Heart right ventricle (tissue), 16 donors: ENCODE results near the gene TMEFF1. TPM values are rescaled to one million over a fixed set of nuclear protein-coding genes. Genes with fewer than 3 reads are reported as not detected.

ENCODE experiments used
- ATAC-seq, 8 donors: fragments of 200-7000 bp; cut with Tn5 transposase; one replicate each; pipeline ENCODE4 v1.9.1; 2020; ENCODE audit warnings: mild to moderate bottlenecking in 8 of 8, moderate library complexity in 8 of 8, moderate number of reproducible peaks in 1 of 8
- DNase-seq, 2 donors: peaks; one replicate each; pipeline ENCODE4 v3.0.0-alpha.2; 2020
- H3K27ac ChIP-seq, 10 donors: fragments of 200-600 bp; sonication (generic) in 2 of 10; one replicate each; pipeline versions ENCODE4 v1.5.0 to v1.8.0; 2020 to 2022; ENCODE audit warnings: mild to moderate bottlenecking in 3 of 10
- H3K27me3 ChIP-seq, 7 donors: fragments of 200-600 bp; one replicate each; pipeline ENCODE4 v1.8.0; 2021 to 2022; ENCODE audit warnings: mild to moderate bottlenecking in 2 of 7
- H3K36me3 ChIP-seq, 9 donors: fragments of 200-600 bp; sonication (generic) in 1 of 9; one replicate each; pipeline versions ENCODE4 v1.5.0 to v1.8.0; 2020 to 2022; ENCODE audit warnings: mild to moderate bottlenecking in 2 of 9
- H3K4me1 ChIP-seq, 9 donors: fragments of 200-600 bp; sonication (generic) in 1 of 9; one replicate each; pipeline versions ENCODE4 v1.5.0 to v1.8.0; 2020 to 2022; ENCODE audit warnings: mild to moderate bottlenecking in 4 of 9
- H3K4me3 ChIP-seq, 10 donors: fragments of 200-600 bp; sonication (generic) in 2 of 10; one replicate each; pipeline versions ENCODE4 v1.5.0 to v1.8.0; 2020 to 2022; ENCODE audit warnings: mild to moderate bottlenecking in 7 of 10, moderate library complexity in 2 of 10
- H3K9me3 ChIP-seq, 11 donors: fragments of 200-600 bp in 10 of 11; sonication (generic) in 2 of 11; one replicate each; pipeline versions ENCODE4 v1.5.0 to v1.8.0; 2013 to 2022; ENCODE audit warnings: mild to moderate bottlenecking in 2 of 11, control low read depth in 1 of 11, moderate library complexity in 1 of 11
- WGBS, 2 donors: extraction: QIAGEN DNeasy Blood & Tissue Kit; methylation state at CpG; one replicate each; pipeline ENCODE4 v1.1.7; 2013; ENCODE audit warnings: inconsistent platforms in 1 of 2; 5-methylcytosine and 5-hydroxymethylcytosine counted together
- intact Hi-C, 10 donors: fragments of 100-400 bp; cut with DNase I; formaldehyde crosslinking; loops; one replicate each; pipeline versions ENCODE4 v1.11.1 to v1.14.2; 2022
- polyA plus RNA-seq, 2 donors: library from polyadenylated mRNA; stranded (reverse); fragments of 200-250 nt; gene quantifications; one replicate each; pipeline ENCODE4 v1.2.3, GENCODE V29; 2013
- total RNA-seq, 10 donors: library from RNA; stranded (reverse); fragmentation: NEBNext Ultra II Directional in 3 of 10; extraction: Animal tissue kit (Norgen Biotek cat#: 25700) in 3 of 10; gene quantifications; one replicate each; pipeline versions ENCODE4 v1.2.1 to v1.2.4, GENCODE V29; 2021 to 2023
- TF ChIP-seq, protein P1 (sequence below), 9 donors: fragments of 200-600 bp; sonication (generic) in 2 of 9; IDR thresholded peaks; one replicate each; pipeline versions ENCODE4 v1.5.0 to v1.8.0; 2021 to 2022; ENCODE audit warnings: antibody characterized with exemption in 9 of 9, mild to moderate bottlenecking in 5 of 9, moderate library complexity in 1 of 9
- donor health status: Arrhythmogenic right ventricular cardiomyopathy.
- donor health status: ischemic (EF 13 %, LVEDD 7.1; RV severe dilation, severe dysfunction).
- donor health status: healthy with polysubstance abuse.
- donor health status: DM: no; HTN: yes; CAD: no.
- donor health status: DM: no; HTN: no; CAD: no.
- donor health status: ischemic (EF 25% LVEDD 6.9; RV normal size, moderate dysfunction).
- donor health status: ischemic (EF 25% LVEDD 5.7; RV mildly dilated, moderate dysfunction).
- donor health status: healthy.
- donor health status: DM: yes; HTN: yes; CAD: no.
- donor health status: Ischemic cardiomyopathy.
- donor health status: ischemic (EF 35%, LVEDD 5.7; RV mildly dilated, moderate dysfunction).
- donor health status: nonischemic (EF 11% LVEDD 7.7; RV severe dilation, severe dysfunction).
- donor health status: DM: yes; HTN: yes; CAD: no.
- donor health status: PGD.
- donor health status: ischemic (EF 29% LVEDD 5.4; RV normal size, mild dysfunction).
- donor health status: nonischemic (EF 23%, LVEDD 6.1; RV moderate dilation, normal function).

TMEFF1 gene
- total and polyA plus RNA-seq, 12 donors: 0.03 to 0.60 (median 0.18) TPM; not detected in 7

DNA sequence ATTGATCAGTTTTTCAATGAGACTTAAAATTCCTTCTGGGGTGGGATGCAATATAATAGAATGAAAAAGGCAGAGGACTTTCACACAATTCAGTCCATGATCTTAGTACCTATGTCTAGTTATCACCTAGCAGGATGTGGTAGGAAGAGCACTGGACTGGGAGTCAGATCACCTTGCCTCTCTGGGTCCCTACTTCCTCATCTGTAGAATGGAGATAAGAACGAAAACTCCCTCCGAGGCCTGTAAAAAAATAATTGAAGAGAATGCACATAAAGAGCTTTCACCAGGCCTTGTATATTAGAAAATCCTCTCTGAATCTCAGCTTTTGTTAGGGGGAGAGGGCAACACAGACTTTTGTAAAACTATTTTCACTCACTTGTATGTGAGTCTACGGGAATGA is 681 bp upstream of the TMEFF1 start:
- Histone ChIP-seq H3K4me1 (peaks cover 0 to 9% (median 0%) of the 10 kb centered on the region in 9 donors), H3K36me3 (no peaks in the 10 kb centered on the region), H3K27me3 (peaks cover 0 to 35% (median 0%) of the 10 kb centered on the region in 7 donors), H3K9me3 (no peaks in the 10 kb centered on the region), H3K27ac (no peak overlapping the region), H3K4me3 (peak overlapping the region in 7 of 10 donors; percentile 64 to 67 (median 64))
- WGBS, 2 donors: 75 to 87% methylated on average over 3 of the region's 3 CpGs
- ATAC-seq (no peak), DNase-seq (no peak)
- intact Hi-C loops: no loop called here
- TF ChIP-seq, protein P1, sequence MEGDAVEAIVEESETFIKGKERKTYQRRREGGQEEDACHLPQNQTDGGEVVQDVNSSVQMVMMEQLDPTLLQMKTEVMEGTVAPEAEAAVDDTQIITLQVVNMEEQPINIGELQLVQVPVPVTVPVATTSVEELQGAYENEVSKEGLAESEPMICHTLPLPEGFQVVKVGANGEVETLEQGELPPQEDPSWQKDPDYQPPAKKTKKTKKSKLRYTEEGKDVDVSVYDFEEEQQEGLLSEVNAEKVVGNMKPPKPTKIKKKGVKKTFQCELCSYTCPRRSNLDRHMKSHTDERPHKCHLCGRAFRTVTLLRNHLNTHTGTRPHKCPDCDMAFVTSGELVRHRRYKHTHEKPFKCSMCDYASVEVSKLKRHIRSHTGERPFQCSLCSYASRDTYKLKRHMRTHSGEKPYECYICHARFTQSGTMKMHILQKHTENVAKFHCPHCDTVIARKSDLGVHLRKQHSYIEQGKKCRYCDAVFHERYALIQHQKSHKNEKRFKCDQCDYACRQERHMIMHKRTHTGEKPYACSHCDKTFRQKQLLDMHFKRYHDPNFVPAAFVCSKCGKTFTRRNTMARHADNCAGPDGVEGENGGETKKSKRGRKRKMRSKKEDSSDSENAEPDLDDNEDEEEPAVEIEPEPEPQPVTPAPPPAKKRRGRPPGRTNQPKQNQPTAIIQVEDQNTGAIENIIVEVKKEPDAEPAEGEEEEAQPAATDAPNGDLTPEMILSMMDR (IDR thresholded peaks at IDR 0.05): no peak

DNA sequence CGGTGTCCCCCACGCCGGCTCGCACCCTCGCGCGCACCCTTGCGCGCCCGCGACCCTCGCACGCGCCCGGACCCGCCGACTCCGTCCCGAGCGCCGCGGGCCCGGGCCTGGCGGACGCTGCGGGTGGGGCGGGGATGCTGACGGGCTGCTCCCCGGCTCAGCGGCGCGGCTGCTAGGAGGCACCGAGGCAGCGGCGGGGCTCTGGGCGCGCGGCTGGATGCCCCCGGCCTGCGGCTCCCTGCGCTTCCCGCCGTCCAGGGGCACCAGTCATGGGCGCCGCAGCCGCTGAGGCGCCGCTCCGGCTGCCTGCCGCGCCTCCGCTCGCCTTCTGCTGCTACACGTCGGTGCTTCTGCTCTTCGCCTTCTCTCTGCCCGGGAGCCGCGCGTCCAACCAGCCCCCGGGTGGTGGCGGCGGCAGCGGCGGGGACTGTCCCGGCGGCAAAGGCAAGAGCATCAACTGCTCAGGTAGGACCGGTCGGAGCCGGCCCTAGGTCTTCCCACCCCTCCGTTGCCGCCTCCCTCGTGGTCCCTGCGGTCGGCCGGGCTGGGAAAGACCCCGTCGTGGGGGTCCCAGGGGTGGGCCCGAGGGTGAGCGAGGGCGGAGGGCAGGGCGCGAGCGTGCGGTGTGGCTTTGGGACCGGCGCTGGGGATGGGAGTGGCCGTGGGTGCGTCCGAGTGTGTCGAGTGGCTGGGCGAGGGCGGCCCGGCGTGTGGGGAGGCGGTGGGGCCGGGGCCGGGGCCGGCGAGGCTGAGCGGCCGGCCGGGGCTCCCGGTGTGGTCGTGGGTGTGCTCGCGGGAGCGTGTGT is 530 bp downstream of the TMEFF1 start:
- H3K27me3 ChIP-seq: peaks cover 0 to 35% (median 0%) of the 10 kb centered on the region in 7 donors
- no peaks in the 10 kb centered on the region for H3K36me3 ChIP-seq
- no peak overlapping the region for H3K27ac ChIP-seq
- peak overlapping the region; percentile 58 to 67 (median 64) for H3K4me3 ChIP-seq
- ATAC-seq (peak in 7 of 8 donors; percentile 36 to 75 (median 56)), DNase-seq (peak in 1 of 2 donors; percentile 17)
- peaks cover 0 to 9% (median 0%) of the 10 kb centered on the region in 9 donors for H3K4me1 ChIP-seq
- intact Hi-C loops: no loop called here
- no peaks in the 10 kb centered on the region for H3K9me3 ChIP-seq
- 0 to 1% methylated on average over 74 to 107 of the region's 108 CpGs for WGBS, 2 donors
- TF ChIP-seq, protein P1 (IDR thresholded peaks at IDR 0.05): no peak

DNA sequence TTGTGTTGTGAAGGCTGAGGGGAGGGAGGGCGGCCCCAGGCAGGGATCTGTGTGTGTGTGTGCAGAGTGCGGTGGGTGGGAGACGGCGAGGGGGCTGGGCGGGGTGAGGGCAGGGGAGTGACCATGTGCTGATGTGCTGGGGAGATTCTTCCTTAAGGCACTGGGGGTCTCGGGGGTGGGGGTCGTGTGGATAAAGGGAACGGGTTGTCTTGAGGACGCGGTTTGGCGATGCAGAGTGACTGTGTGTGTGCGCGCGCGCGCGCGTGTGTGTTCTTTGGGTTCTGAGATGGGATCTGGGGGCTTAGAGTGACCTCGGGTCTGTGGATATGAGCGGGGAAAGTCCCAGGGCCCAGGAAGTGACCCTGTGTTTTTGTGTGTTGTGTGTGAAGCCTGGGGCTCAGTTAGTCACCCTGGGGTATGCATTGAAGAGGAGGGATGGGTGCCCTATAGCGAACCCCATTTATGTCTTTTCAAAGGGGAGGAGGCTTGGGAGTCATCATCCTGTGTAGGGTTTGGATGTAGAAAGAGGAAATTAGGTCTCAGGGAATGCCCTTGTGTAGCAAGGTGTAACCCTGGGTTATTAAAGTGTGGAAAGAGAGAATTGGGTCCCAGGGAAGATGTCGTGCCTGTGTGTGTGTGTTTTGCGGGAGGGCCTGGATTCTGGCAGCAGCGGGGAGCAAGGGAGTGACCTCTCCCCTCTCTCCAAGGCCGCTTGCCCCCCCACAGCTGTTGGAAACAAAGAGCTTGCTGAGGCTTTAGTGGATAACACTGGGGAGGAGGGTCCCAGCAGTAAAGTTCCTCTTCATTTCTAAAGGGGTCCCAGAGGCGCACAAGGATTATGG is 1.4 kb downstream of the TMEFF1 start:
- Histone ChIP-seq H3K27ac (no peak overlapping the region), H3K9me3 (peaks cover 0 to 2% (median 0%) of the 10 kb centered on the region in 11 donors), H3K4me3 (peak overlapping the region in 9 of 10 donors; percentile 62 to 67 (median 64)), H3K4me1 (peaks cover 0 to 9% (median 0%) of the 10 kb centered on the region in 9 donors), H3K27me3 (peaks cover 0 to 35% (median 0%) of the 10 kb centered on the region in 7 donors), H3K36me3 (no peaks in the 10 kb centered on the region)
- no peak for DNase-seq
- peak in 5 of 8 donors; percentile 8 to 54 (median 18) for ATAC-seq
- intact Hi-C loops: no loop called here
- TF ChIP-seq, protein P1 (IDR thresholded peaks at IDR 0.05): no peak
- WGBS, 2 donors: 33 to 36% methylated on average over 26 of the region's 26 CpGs

DNA sequence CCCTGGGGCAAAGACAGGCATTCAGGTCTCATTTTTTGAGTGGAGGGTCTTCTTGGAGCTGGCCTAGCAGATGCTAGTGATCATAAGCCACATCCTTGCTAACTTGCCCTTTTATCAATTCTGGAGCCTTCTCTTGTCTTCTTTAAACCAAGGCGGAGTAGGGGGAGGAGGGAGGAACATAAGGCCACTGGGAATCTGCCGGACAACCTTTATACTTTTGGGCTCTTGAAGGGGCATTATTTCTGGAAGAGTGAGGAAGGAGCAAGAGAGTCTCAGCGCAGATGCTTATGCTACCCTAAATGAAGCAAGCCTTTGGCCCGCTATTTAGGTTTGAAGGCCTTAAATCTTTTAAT is 2.0 kb downstream of the TMEFF1 start:
- Histone ChIP-seq H3K36me3 (no peaks in the 10 kb centered on the region), H3K4me3 (no peak overlapping the region), H3K9me3 (peaks cover 0 to 7% (median 0%) of the 10 kb centered on the region in 11 donors), H3K4me1 (peaks cover 0 to 9% (median 0%) of the 10 kb centered on the region in 9 donors), H3K27me3 (peaks cover 0 to 35% (median 0%) of the 10 kb centered on the region in 7 donors), H3K27ac (no peak overlapping the region)
- ATAC-seq (no peak), DNase-seq (no peak)
- intact Hi-C loops: no loop called here
- TF ChIP-seq, protein P1 (IDR thresholded peaks at IDR 0.05): no peak
- WGBS, 2 donors: 96 to 99% methylated on average over 4 of the region's 4 CpGs
